ENCODE results near the gene ZNF618.

The ZNF618 gene

GRCh38 chr9:113876151-113876992 lies at the start of gene ZNF618:
Gene ZNF618, plus strand, starts transcription at chr9:113876309. Its CDS starts 72 bp downstream, at chr9:113876381.
- peak within 1 kb of the TSS; percentile 77 for H3K27ac ChIP-seq
- CTCF ChIA-PET: interaction anchor here (0.6 to 1.7 kb wide), 16 partner anchors 10 to 845 kb away, joined by 3 to 13 read pairs (median 4); no protein-coding TSS in a partner anchor
- DNase-seq (ENCODE audit: low spot score): peak; percentile 66
- POLR2A ChIA-PET (ENCODE audit: low non-redundant PET): no interaction called here
- peak; percentile 74 for TF ChIP-seq CTCF (conservative IDR thresholded peaks at IDR 0.05; ENCODE audit: low read depth)

- ChIA-PET CTCF (interaction anchor here (0.5 kb wide), 1 partner anchor 237 kb away, joined by 3 read pairs; no protein-coding TSS in a partner anchor), POLR2A (ENCODE audit: low non-redundant PET) (no interaction called here)
- no peak for DNase-seq (ENCODE audit: low spot score)
- TF ChIP-seq CTCF (conservative IDR thresholded peaks at IDR 0.05; ENCODE audit: low read depth): no peak
- H3K27ac ChIP-seq: no peak overlapping the region
These were observed 47.9 kb upstream of the ZNF618 start for GRCh38 chr9:113828221-113828620.

- TF ChIP-seq CTCF (conservative IDR thresholded peaks at IDR 0.05; ENCODE audit: low read depth): no peak
- CTCF ChIA-PET: interaction anchor here (0.7 kb wide), 1 partner anchor 162 kb away, joined by 4 read pairs; no protein-coding TSS in a partner anchor
- DNase-seq (ENCODE audit: low spot score): no peak
- no peak overlapping the region for H3K27ac ChIP-seq
- POLR2A ChIA-PET (ENCODE audit: low non-redundant PET): no interaction called here
These were observed 38.8 kb upstream of the ZNF618 start for GRCh38 chr9:113837334-113837733.

GRCh38 chr9:113842086-113842485 lies 34.0 kb upstream of the ZNF618 start:
- ChIA-PET CTCF (no interaction called here), POLR2A (ENCODE audit: low non-redundant PET) (no interaction called here)
- no peak for TF ChIP-seq CTCF (conservative IDR thresholded peaks at IDR 0.05; ENCODE audit: low read depth)
- H3K27ac ChIP-seq: no peak overlapping the region
- no peak for DNase-seq (ENCODE audit: low spot score)

- ChIA-PET CTCF (interaction anchor here (0.6 to 0.7 kb wide), 2 partner anchors 33 to 35 kb away, joined by 3 to 10 read pairs; no protein-coding TSS in a partner anchor), POLR2A (ENCODE audit: low non-redundant PET) (no interaction called here)
- H3K27ac ChIP-seq: no peak overlapping the region
- no peak for TF ChIP-seq CTCF (conservative IDR thresholded peaks at IDR 0.05; ENCODE audit: low read depth)
- DNase-seq (ENCODE audit: low spot score): no peak
These were observed 31.6 kb upstream of the ZNF618 start for GRCh38 chr9:113844466-113844865.

GRCh38 chr9:113851359-113851758 lies 24.8 kb upstream of the ZNF618 start:
- H3K27ac ChIP-seq: no peak overlapping the region
- CTCF ChIA-PET: no interaction called here
- TF ChIP-seq CTCF (conservative IDR thresholded peaks at IDR 0.05; ENCODE audit: low read depth): no peak
- no peak for DNase-seq (ENCODE audit: low spot score)
- POLR2A ChIA-PET (ENCODE audit: low non-redundant PET): no interaction called here
